OCI-LY1 (cell line): Measurements from ENCODE around the gene FANCE.

Source experiments
- H2AFZ ChIP-seq: fragments of 200-600 bp; sonication (generic), shearing (Covaris generic); 2 replicates; pipeline ENCODE4 v1.6.0; 2014; ENCODE audit warnings: antibody characterized with exemption, mild to moderate bottlenecking, low read length
- H3F3A ChIP-seq: fragments of 200-600 bp; sonication (generic), shearing (Covaris generic); 2 replicates; pipeline ENCODE4 v1.6.0; 2014; ENCODE audit warnings: mild to moderate bottlenecking, antibody characterized with exemption, low read length, moderate library complexity; ENCODE audit not compliant: insufficient read depth
- H3K27ac ChIP-seq: fragments of 200-600 bp; sonication (generic); 2 replicates; pipeline ENCODE4 v1.5.1; 2014; ENCODE audit warnings: low read length, mixed run types, mild to moderate bottlenecking, low read depth; ENCODE audit not compliant: poor library complexity, severe bottlenecking
- H3K27me3 ChIP-seq: fragments of 200-600 bp; sonication (generic); 2 replicates; pipeline ENCODE4 v1.6.0; 2014; ENCODE audit warnings: antibody characterized with exemption, mild to moderate bottlenecking, low read length, moderate library complexity; ENCODE audit not compliant: insufficient read depth
- H3K36me3 ChIP-seq: fragments of 200-600 bp; sonication (generic); 2 replicates; pipeline ENCODE4 v1.6.1; 2014; ENCODE audit warnings: mild to moderate bottlenecking, antibody characterized with exemption, low read length, moderate library complexity, mixed read lengths; ENCODE audit not compliant: insufficient read depth
- H3K4me1 ChIP-seq: fragments of 200-600 bp; sonication (generic); 2 replicates; pipeline ENCODE4 v1.5.1; 2014; ENCODE audit warnings: mild to moderate bottlenecking, low read length, moderate library complexity; ENCODE audit not compliant: insufficient read depth, severe bottlenecking
- H3K4me2 ChIP-seq: fragments of 200-600 bp; sonication (generic), shearing (Covaris generic); 2 replicates; pipeline ENCODE4 v1.6.1; 2014; ENCODE audit warnings: low read length
- H3K4me3 ChIP-seq: fragments of 200-600 bp; sonication (generic); 2 replicates; pipeline ENCODE4 v1.5.1; 2014; ENCODE audit warnings: low read length, low read depth, mild to moderate bottlenecking, mixed read lengths; ENCODE audit not compliant: poor library complexity, severe bottlenecking
- H3K79me2 ChIP-seq: fragments of 200-600 bp; shearing (Covaris generic); 2 replicates; pipeline ENCODE4 v1.6.1; 2016; ENCODE audit warnings: mixed run types, low read length, mixed read lengths; ENCODE audit not compliant: insufficient read depth
- H3K9ac ChIP-seq: fragments of 200-600 bp; sonication (generic), shearing (Covaris generic); 2 replicates; pipeline ENCODE4 v1.6.1; 2014; ENCODE audit warnings: mild to moderate bottlenecking, low read length, mixed read lengths
- H3K9me2 ChIP-seq: fragments of 200-600 bp; sonication (generic), shearing (Covaris generic); 2 replicates; pipeline ENCODE4 v1.6.1; 2014; ENCODE audit warnings: low read depth, mild to moderate bottlenecking, low read length, mixed read lengths
- H3K9me3 ChIP-seq: fragments of 200-600 bp; shearing (Covaris generic); 2 replicates; pipeline ENCODE4 v1.6.1; 2014; ENCODE audit warnings: low read length, mixed read lengths
- H4K20me1 ChIP-seq: fragments of 200-600 bp; sonication (generic), shearing (Covaris generic); 2 replicates; pipeline ENCODE4 v1.6.0; 2016; ENCODE audit warnings: mild to moderate bottlenecking, low read length; ENCODE audit not compliant: insufficient read depth
- CTCF ChIP-seq: fragments of 200-600 bp; sonication (generic), shearing (Covaris generic); IDR thresholded peaks from 2 replicates; pipeline ENCODE4 v1.5.1; 2017; ENCODE audit warnings: mild to moderate bottlenecking, antibody characterized with exemption, low read length, moderate library complexity, mixed read lengths
- EZH2 ChIP-seq: fragments of 200-600 bp; sonication (generic), shearing (Covaris generic); IDR thresholded peaks from 2 replicates; pipeline ENCODE4 v1.8.0; 2017; ENCODE audit warnings: borderline replicate concordance, mixed run types, mild to moderate bottlenecking, antibody characterized with exemption, low read length, moderate library complexity, mixed read lengths

FANCE gene

GRCh38 chr6:35492258-35492973, 40.3 kb downstream of the FANCE start:
- Histone ChIP-seq H3K9me3 (no peaks in the 10 kb centered on the region), H3K4me1 (peaks cover under 1% of the 10 kb centered on the region), H3K27ac (no peak overlapping the region), H3K9me2 (no peaks in the 10 kb centered on the region), H3K27me3 (peaks cover 26% of the 10 kb centered on the region), H3K4me3 (no peak overlapping the region), H3F3A (no peaks in the 10 kb centered on the region), H3K4me2 (no peak overlapping the region), H4K20me1 (no peaks in the 10 kb centered on the region), H2AFZ (no peak overlapping the region), H3K79me2 (no peaks in the 10 kb centered on the region), H3K36me3 (no peaks in the 10 kb centered on the region), H3K9ac (no peak overlapping the region)
- TF ChIP-seq EZH2: no peak
- TF ChIP-seq CTCF: no peak

- no peak overlapping the region for H3K27ac ChIP-seq
- H3K9me3 ChIP-seq: no peaks in the 10 kb centered on the region
- no peaks in the 10 kb centered on the region for H4K20me1 ChIP-seq
- H3K36me3 ChIP-seq: no peaks in the 10 kb centered on the region
- H2AFZ ChIP-seq: no peak overlapping the region
- peaks cover 6% of the 10 kb centered on the region for H3K4me1 ChIP-seq
- TF ChIP-seq CTCF (no peak), EZH2 (no peak)
- H3K4me3 ChIP-seq: no peak overlapping the region
- no peak overlapping the region for H3K9ac ChIP-seq
- peaks cover 26% of the 10 kb centered on the region for H3K27me3 ChIP-seq
- no peaks in the 10 kb centered on the region for H3F3A ChIP-seq
- H3K9me2 ChIP-seq: no peaks in the 10 kb centered on the region
- H3K79me2 ChIP-seq: no peaks in the 10 kb centered on the region
- no peak overlapping the region for H3K4me2 ChIP-seq
These were observed 40.8 kb downstream of the FANCE start for GRCh38 chr6:35492974-35493284.

GRCh38 chr6:35493307-35493983, 41.3 kb downstream of the FANCE start:
- no peaks in the 10 kb centered on the region for H3K79me2 ChIP-seq
- H4K20me1 ChIP-seq: no peaks in the 10 kb centered on the region
- TF ChIP-seq EZH2 (no peak), CTCF (no peak)
- H3K27me3 ChIP-seq: peaks cover 26% of the 10 kb centered on the region
- H3K4me1 ChIP-seq: peaks cover 10% of the 10 kb centered on the region
- H3K36me3 ChIP-seq: no peaks in the 10 kb centered on the region
- H3K9me2 ChIP-seq: no peaks in the 10 kb centered on the region
- H3K4me2 ChIP-seq: no peak overlapping the region
- H3K27ac ChIP-seq: no peak overlapping the region
- H2AFZ ChIP-seq: no peak overlapping the region
- H3F3A ChIP-seq: no peaks in the 10 kb centered on the region
- no peak overlapping the region for H3K4me3 ChIP-seq
- no peaks in the 10 kb centered on the region for H3K9me3 ChIP-seq
- no peak overlapping the region for H3K9ac ChIP-seq
